GM21381 (cell line): ENCODE data around the gene MAFF.
"Not testable (repeated sequence)": the region's sequence is repeated elsewhere in the genome, so short reads cannot be mapped to it uniquely, and the experiment has no call there.

ENCODE experiments used
- ATAC-seq: cut with Tn5 transposase; IDR thresholded peaks from one replicate; pipeline ENCODE4 v1.9.1; 2021; ENCODE audit warnings: mild to moderate bottlenecking, moderate library complexity; ENCODE audit not compliant: unreplicated experiment

The MAFF gene

DNA sequence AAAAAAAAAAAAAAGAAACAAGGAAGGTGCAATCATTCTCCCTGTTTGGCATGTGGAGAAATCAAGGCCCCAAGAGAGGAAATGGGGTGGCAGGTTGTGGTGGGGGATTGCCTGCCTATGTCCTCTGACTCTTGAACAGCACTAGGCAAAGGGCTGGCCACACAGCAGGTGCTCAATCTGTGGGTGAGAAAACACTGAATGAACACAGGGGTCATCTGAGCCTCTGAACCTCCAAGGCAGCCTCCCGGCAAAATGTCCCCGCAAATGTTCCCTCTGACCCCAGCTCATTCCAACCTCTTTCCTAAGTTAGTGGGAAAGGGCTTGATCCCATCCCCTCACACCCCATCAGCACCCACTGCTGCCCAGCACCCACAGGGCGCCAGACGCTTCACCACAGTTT, 24.8 kb upstream of the MAFF start:
- ATAC-seq: no peak

DNA sequence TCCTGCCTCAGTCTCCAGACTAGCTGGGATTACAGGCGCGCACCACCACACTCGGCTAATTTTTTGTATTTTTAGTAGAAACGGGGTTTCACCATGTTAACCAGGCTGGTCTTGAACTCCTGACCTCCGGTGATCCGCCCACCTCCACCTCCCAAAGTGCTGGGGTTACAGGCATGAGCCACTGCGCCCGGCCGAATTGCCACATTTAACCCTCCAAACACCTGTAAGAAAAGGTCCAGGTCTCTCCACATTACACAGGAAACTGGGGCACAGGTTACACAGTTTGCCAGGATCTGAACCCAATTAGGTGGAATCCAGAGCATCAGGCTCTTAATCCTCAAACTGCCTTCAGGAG, 24.2 kb upstream of the MAFF start:
- ATAC-seq: not testable (repeated sequence)

- ATAC-seq: no peak
Measured at GRCh38 chr22:38177926-38178604, 23.7 kb upstream of the MAFF start.

- ATAC-seq: not testable (repeated sequence)
Measured at GRCh38 chr22:38178605-38178937, 23.2 kb upstream of the MAFF start.

DNA sequence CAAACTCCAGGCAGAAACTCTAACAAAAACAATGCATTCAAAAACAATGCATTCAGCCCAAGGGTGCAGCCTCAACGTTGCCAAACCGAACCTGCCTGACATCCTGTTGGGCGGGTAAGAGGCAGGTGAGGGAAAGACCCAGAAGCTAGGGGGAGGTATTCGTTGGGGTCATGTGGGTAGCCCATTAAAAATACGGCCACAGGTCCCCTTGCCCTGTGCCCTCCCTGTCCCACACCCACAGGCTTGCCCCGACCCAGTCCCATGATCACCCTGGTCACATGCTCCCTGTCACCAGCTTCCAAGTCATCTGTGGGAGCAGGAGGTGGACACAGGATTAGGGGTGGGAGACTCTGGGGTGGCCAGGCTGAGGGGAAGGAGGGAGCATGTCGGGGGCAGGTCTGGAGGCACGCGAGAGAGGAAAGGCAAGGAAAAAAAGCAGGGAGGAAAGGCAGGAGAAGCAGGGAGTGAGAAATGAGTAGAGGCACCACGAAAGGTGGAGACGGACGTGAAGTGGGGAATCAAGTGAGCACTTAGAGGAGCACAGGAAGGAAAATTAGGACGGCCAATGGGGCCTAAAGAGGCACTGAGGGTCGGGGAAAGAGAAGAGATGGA, 20.8 kb upstream of the MAFF start:
- peak; percentile 34 for ATAC-seq

DNA sequence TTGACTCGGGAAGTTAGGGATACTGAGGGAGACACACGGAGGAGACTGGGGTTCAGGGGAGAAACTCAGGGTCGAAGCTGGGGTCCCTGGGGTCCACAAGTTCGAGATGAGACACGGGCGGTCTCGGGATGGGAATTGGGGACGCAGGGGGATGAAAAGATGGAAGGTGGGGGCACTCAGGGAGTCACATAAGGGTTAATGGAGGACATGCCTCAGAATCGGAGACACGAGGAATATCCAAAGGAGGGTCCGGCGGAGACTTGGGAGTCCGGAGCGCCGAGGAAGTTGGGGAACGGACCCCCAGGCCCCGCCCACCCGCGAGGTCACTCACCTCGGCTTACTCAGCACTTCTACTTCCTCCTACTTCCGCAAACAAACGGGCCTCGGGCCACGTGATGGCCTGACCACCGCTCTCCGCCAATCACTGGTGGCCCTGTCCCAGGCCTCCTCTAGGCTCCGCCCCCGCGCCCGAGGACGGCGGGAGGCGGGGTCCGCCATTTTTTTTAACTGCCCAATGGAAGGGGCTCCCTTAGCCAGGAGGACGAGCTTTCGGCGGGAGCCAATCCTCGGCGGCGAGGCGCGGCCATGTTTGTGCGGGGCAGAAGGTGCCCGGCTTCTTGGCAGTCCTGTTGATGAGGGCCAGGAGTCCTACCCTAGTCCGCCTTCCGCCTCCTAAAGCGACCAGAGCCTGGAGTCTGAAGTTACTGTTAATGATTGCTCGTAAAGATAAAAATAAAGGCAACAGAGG, 20.2 kb upstream of the MAFF start, which contains the start of gene PLA2G6:
PLA2G6 (minus strand) TSS at position 378 of the 748 bp plus-strand sequence. CDS start 12,404 bp downstream, outside the sequence.
- ATAC-seq: peak; percentile 81

GRCh38 chr22:38184788-38185187, 17.0 kb upstream of the MAFF start:
- no peak for ATAC-seq

DNA sequence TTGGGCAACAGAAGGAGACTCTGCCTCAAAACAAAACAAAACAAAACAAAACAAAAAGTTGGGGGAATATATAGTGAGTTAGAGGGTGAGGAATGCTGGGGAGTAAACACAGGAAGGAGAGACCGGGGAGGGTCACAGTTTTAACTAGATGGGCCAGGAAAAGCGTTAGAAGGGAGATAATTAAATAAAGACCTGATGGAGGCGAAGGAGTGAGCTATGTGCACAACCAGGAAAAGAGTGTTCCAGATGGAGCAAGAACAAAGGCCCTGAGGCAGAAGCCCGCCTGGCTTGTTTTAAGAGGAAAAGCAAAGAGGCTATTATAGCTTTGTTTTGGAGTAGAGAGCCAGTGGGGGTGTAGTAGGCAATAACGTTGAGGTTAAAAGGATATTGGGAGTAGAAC, 15.4 kb upstream of the MAFF start:
- no peak for ATAC-seq

DNA sequence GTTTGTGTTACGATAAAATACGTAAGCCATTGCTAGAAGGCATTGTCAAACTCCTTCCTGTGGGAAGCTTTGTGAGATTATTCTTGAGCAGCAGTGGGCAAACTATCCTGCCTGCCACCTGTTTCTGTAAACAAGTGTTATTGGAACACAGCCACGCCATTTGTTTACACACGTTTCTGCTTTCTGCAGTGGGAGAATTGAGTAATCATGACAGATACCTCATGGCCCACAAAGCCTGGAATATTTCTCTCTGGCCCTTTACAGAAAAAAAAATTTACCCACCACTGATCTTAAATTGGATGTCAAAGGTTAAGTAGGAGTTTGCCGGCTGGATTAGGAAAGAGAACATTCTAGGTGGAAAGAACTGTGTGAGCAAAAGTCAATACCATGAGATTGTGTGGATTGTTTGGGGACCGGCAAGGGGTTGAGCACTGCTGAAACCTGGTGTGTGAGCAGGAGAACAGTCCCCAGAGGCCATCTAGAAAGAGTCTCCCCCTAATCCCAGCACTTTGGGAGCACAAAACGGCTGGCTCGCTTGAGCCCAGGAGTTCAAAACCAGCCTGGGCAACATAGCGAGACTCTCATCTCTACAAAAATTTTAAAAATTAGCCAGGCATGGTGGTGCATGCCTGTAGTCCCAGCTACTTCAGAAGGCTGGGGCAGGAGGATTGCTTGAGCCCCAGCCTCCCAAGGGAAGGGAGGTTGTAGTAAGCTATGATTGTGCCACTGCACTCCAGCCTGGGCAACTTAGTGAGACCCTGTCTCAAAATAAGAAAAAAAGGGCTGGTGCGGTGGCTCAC, 14.2 kb upstream of the MAFF start:
- ATAC-seq: no peak

- ATAC-seq: no peak
Measured at GRCh38 chr22:38189104-38189503, 12.7 kb upstream of the MAFF start.

DNA sequence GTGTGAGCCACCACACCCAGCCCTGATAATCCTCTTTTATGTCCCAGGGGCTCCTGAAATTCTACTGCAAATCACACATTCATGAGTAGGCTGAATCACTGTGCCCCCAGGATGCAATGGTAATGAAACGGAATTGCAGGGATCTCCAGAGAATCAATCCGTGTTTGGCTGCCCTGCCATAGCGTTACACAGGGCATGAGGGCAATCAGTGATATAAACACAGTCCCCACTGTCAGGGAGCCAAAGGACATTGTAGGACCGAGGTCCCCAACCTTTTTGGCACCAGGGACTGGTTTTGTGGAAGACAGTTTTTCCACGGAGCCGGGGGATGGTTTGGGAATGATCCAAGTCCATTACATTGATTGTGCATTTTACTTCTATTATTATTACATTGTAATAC, 11.2 kb upstream of the MAFF start:
- no peak for ATAC-seq

GRCh38 chr22:38191055-38191454, 10.7 kb upstream of the MAFF start:
- no peak for ATAC-seq

- ATAC-seq: no peak
Measured at GRCh38 chr22:38191731-38192474, 9.9 kb upstream of the MAFF start.

DNA sequence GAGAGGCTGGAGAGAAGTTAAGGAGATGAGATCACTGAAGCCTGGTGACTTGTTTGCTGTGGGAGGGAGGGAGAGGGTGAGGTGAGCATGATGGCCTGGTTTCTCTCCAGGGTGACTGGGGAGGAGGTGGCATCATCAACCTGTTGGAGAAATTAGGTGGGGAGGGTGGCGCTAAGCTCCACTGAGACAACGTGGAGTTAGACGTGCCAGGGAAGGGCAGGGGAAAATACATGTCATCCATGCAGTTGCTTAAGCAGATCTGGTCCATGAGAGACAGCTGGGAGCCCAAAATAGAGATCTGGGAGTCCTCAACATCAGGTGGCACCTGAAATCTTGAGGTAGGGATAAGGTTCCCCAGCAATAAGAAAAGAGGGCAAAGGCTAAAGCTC, 9.3 kb upstream of the MAFF start:
- no peak for ATAC-seq

DNA sequence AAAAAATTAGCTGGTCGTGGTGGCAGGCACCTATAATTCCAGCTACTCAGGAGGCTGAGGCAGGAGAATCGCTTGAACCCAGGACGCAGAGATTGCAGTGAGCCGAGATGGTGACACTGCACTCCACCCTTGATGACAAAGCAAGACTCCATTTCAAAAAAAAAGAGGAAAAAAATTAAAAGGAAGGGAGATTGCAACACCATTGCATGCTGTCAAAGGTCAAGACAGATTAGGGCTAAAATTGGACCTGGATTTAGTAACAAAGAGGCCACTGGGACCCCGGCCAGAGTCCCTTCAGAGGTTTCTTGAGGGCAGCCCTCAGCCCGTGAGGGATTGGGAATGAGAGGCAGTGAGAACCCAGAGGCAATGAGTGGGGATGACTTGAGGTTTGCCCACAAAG, 8.2 kb upstream of the MAFF start:
- ATAC-seq: no peak

GRCh38 chr22:38196791-38197419, 4.9 kb upstream of the MAFF start:
- ATAC-seq: no peak

DNA sequence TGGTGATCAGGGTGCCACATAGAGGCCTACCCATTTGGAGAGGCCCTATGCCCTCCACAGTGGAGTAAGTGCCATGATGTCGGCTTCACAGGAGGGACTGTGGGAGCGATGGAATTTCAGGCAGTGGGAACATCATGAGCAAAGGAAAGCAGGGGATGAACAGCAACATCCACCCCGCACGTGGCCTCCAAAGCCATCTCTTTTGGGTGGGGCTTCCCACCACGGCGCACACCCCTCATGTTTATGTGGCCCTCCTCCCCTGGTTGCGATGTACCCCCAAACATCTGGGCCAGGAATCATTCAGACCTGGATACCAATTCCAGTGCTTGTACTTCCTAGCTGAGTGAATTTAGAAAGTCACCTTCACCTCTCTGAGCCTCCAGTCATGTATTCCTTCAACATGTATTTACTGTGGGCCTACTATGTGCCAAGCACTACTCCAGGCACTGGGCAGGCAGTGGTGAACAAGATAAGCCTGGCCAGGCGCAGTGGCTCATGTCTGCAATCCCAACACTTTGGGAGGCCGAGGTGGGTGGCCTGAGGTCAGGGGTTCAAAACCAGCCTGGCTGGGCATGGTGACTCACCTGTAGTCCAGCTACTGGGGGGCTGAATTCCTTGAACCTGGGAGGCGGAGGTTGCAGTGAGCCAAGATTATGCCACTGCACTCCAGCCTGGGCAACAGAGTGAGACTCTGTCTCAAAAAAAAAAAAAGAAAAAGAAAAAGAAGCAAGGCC, 1.8 kb upstream of the MAFF start:
- no peak for ATAC-seq

DNA sequence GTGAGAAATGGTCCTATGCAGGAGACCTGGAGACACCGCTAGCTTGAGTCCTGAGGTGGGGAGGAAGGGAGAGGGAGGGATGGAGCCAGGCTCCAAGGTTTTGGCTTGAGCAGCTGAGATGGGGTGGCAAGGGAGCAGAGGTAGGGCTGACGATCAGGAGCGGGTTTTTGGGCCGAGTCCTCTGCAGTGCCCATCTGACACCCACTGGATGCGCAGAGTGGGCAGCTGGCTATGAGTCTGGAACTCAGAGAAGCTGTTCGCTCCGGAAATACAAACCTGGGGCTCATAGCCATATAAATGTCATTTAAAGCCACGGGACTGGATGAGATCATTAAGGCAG, 453 bp upstream of the MAFF start:
- no peak for ATAC-seq

GRCh38 chr22:38202437-38203089, 769 bp downstream of the MAFF start:
- peak; percentile 12 for ATAC-seq
